Measurements from ENCODE around the gene CD3E. TPM values are rescaled to one million over a fixed set of nuclear protein-coding genes. Genes with fewer than 3 reads are reported as not detected.

CD3E gene
- total and polyA plus RNA-seq, 2 of the 8 experiments (the other 6 are each of a cell fraction or from before 2014, with no cell fraction given) = not detected

- no peak for TF ChIP-seq CHD7 (IDR thresholded peaks at IDR 0.05; ENCODE audit: insufficient replicate concordance, low read length)
- TF ChIP-seq SAP30 (IDR thresholded peaks at IDR 0.05; ENCODE audit: insufficient read depth, insufficient replicate concordance, low read length) = no peak
Measured at GRCh38 chr11:118319337-118319707, 14.8 kb downstream of the CD3E start (continued).

Data from H1 (cell line).